Psoas muscle (tissue), 8 donors: ENCODE results near the gene KRT6C. TPM values are rescaled to one million over a fixed set of nuclear protein-coding genes. Genes with fewer than 3 reads are reported as not detected.

ENCODE experiments used
- ATAC-seq, 4 donors: fragments of 200-7000 bp; cut with Tn5 transposase; one replicate each; pipeline ENCODE4 v1.9.1; 2020; ENCODE audit warnings: moderate library complexity in 3 of 4, mild to moderate bottlenecking in 2 of 4
- DNase-seq, 2 donors: peaks; one replicate each; pipeline ENCODE4 v3.0.0-alpha.2; 2020
- H3K27ac ChIP-seq: fragments of 200-600 bp; one replicate; pipeline ENCODE4 v1.8.0; 2022
- H3K27me3 ChIP-seq, 3 donors: fragments of 200-600 bp in 1 of 3; one replicate each; pipeline versions ENCODE4 v1.6.1 to v1.8.0; 2013 to 2022; ENCODE audit warnings: low read length in 2 of 3, mild to moderate bottlenecking in 2 of 3, moderate library complexity in 1 of 3; ENCODE audit not compliant: insufficient read depth in 3 of 3
- H3K36me3 ChIP-seq, 2 donors: fragments of 200-600 bp in 1 of 2; one replicate each; pipeline versions ENCODE4 v1.6.1 to v1.8.0; 2013 to 2022; ENCODE audit warnings: low read depth in 1 of 2, mild to moderate bottlenecking in 1 of 2, moderate library complexity in 1 of 2; ENCODE audit not compliant: insufficient read depth in 1 of 2
- H3K4me1 ChIP-seq: fragments of 200-600 bp; one replicate; pipeline ENCODE4 v1.8.0; 2022
- H3K4me3 ChIP-seq: fragments of 200-600 bp; one replicate; pipeline ENCODE4 v1.8.0; 2022; ENCODE audit warnings: mild to moderate bottlenecking
- H3K9me3 ChIP-seq: fragments of 200-600 bp; one replicate; pipeline ENCODE4 v1.8.0; 2022
- WGBS, 3 donors: extraction: QIAGEN DNeasy Blood & Tissue Kit; methylation state at CpG; one replicate each; pipeline versions ENCODE4 v1.1.6 to v1.1.7; 2013; 5-methylcytosine and 5-hydroxymethylcytosine counted together
- intact Hi-C, 2 donors: fragments of 100-400 bp; cut with DNase I; formaldehyde crosslinking; loops; one replicate each; pipeline versions ENCODE4 v1.11.0 to v1.14.2; 2022
- polyA plus RNA-seq, 3 donors: library from polyadenylated mRNA; stranded (reverse); fragments of 200-250 nt; gene quantifications; one replicate each; pipeline ENCODE4 v1.2.3, GENCODE V29; 2013
- total RNA-seq, 4 donors: library from RNA; stranded (reverse); fragmentation: NEBNext Ultra II Directional in 2 of 4; extraction: Animal tissue kit (Norgen Biotek cat#: 25700) in 2 of 4; gene quantifications; one replicate each; pipeline versions ENCODE4 v1.2.1 to v1.2.4, GENCODE V29; 2021 to 2023
- TF ChIP-seq, protein P1 (sequence below): fragments of 200-600 bp; IDR thresholded peaks from one replicate; pipeline ENCODE4 v1.8.0; 2022; ENCODE audit warnings: antibody characterized with exemption
- donor health status: healthy with polysubstance abuse.
- donor health status: DM: no; HTN: no; CAD: no; lungs with moderate emphysema.
- donor health status: Bipolar disorder and iron deficiency.
- donor health status: healthy.
- donor health status: DM: yes; HTN: yes; CAD: no.
- donor health status: DM: no; HTN: no; CAD: no.
- donor health status: DM: no; HTN: no; CAD: no.
- donor health status: DM: yes; HTN: yes; CAD: no.

KRT6C gene
- total and polyA plus RNA-seq, 7 donors = 0.04 to 0.24 (median 0.21) TPM; not detected in 4

DNA sequence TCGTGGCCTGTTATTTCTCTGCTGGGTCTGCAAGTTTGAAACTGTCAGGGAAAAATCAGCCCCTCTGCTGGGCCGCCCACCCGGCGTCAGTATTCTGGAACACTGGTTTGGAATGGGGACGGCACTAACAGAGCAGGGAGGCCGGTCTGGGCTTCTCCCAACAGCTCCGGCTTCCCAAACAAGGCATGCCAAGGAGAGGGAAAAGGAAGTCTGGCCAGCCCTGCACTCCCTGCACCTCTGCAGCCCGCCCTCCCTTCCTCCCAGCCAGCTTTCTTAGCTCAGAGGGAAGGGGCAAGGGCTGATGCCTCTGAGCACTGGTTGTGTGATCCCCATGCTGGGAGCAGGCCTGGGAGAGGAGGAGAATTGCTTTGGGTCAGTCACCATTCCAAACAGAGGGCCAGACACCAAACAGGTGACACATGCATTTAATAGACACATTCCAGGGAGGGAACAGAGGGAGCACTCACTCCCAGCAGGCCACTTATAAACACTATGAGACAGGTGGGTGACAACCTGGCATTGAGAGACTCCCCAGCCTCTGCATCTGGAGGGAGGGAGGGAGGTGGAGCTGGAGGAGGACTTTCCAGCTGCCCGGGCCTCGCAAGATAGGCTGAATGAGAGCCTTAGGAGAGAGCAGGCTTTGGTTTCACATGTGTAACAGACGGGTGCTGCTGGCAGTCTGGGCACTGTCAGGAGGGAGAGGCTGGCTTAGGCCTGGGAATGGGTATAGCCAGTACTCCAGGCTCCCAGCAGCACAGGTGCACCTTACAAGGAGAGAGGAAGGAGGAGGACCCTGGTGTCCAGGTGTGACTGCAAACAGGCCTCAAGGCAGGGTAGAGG lies 49.7 kb downstream of the KRT6C start:
- TF ChIP-seq, protein P1, sequence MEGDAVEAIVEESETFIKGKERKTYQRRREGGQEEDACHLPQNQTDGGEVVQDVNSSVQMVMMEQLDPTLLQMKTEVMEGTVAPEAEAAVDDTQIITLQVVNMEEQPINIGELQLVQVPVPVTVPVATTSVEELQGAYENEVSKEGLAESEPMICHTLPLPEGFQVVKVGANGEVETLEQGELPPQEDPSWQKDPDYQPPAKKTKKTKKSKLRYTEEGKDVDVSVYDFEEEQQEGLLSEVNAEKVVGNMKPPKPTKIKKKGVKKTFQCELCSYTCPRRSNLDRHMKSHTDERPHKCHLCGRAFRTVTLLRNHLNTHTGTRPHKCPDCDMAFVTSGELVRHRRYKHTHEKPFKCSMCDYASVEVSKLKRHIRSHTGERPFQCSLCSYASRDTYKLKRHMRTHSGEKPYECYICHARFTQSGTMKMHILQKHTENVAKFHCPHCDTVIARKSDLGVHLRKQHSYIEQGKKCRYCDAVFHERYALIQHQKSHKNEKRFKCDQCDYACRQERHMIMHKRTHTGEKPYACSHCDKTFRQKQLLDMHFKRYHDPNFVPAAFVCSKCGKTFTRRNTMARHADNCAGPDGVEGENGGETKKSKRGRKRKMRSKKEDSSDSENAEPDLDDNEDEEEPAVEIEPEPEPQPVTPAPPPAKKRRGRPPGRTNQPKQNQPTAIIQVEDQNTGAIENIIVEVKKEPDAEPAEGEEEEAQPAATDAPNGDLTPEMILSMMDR = no peak
- intact Hi-C loops = no loop called here
- no peaks in the 10 kb centered on the region for H3K9me3 ChIP-seq
- 47 to 59% (median 48%) methylated on average over 11 of the region's 11 CpGs for WGBS, 3 donors
- H3K4me1 ChIP-seq = no peaks in the 10 kb centered on the region
- no peak overlapping the region for H3K27ac ChIP-seq
- no peaks in the 10 kb centered on the region for H3K36me3 ChIP-seq
- H3K4me3 ChIP-seq = no peak overlapping the region
- peaks cover 0 to 14% (median 0%) of the 10 kb centered on the region in 3 donors for H3K27me3 ChIP-seq
- ATAC-seq (no peak), DNase-seq (no peak)

DNA sequence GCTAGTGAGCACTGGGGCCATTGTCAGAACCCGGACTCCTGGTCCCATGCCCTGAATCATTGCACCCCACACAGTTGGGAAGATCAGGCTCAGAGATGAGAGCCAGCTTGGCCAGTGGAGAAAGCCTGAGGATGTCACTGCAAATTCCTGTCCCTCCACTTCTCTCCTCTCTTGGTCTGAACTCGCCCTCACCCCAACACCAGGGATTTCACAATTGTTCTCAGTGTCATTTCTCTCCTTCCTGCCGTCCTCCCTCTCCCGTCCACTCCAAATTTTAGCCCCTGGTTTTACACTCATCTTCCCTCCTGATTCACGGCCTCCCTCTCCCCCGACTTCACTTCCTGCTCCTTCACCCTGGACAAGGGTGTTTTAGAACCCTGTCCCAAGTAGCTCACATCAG lies 50.6 kb downstream of the KRT6C start:
- TF ChIP-seq, protein P1 = no peak
- H3K36me3 ChIP-seq = no peaks in the 10 kb centered on the region
- 73 to 78% (median 77%) methylated on average over 6 of the region's 6 CpGs for WGBS, 3 donors
- no peak for DNase-seq
- no peaks in the 10 kb centered on the region for H3K4me1 ChIP-seq
- H3K27ac ChIP-seq = no peak overlapping the region
- intact Hi-C loops = no loop called here
- no peak for ATAC-seq
- no peaks in the 10 kb centered on the region for H3K9me3 ChIP-seq
- peaks cover 0 to 14% (median 0%) of the 10 kb centered on the region in 3 donors for H3K27me3 ChIP-seq
- H3K4me3 ChIP-seq = no peak overlapping the region

DNA sequence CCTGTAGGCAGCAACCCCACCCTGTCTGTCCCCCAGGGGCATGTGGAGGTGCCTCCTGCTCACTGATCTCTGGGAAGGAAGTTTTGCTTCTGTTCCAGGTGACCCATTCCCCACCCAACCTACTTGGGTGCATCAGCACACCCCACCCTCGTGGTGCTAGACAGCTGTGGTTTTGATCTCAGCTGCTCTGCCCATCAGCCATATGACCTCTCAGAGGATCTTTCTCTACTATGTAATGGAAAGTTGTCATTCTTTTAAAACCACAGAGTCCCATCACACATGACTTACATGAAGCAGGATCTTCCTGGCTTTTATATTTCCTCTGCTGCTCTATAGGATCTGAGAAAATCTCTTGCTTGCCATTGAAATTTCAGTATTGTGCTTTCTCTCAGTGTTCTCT lies 53.9 kb downstream of the KRT6C start:
- peaks cover 0 to 14% (median 3%) of the 10 kb centered on the region in 3 donors for H3K27me3 ChIP-seq

DNA sequence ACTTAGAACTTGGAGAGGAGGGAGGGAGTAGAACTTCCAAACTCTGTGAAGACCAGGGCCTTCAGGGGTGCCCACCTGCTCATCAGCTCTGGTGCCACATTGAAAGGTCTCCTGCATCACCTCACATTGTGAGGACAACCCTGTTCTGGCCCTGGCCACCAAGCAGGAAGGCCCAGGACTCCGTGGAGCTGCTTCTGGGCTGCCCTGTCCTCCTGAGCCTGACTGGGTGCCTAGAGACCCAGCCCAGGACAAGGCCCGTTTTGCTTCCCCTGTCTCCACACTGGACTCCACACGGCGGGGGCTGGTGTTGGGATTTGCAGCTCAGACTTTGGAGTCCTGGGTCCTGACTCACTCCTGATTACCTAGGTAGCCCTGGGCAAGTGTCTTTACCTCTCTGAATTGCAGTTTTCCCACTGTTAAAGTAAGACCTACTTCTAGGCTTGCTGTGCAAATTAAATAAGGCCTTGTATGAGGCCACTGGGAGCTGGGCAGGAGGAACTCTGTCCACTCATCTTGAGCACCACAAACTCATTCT lies 55.0 kb downstream of the KRT6C start:
- Histone ChIP-seq H3K27me3 (peaks cover 0 to 14% (median 3%) of the 10 kb centered on the region in 3 donors), H3K4me1 (no peaks in the 10 kb centered on the region), H3K9me3 (no peaks in the 10 kb centered on the region), H3K27ac (no peak overlapping the region), H3K4me3 (no peak overlapping the region), H3K36me3 (no peaks in the 10 kb centered on the region)
- intact Hi-C loops = no loop called here
- no peak for ATAC-seq
- no peak for DNase-seq
- 82 to 85% (median 84%) methylated on average over 4 of the region's 4 CpGs for WGBS, 3 donors
- TF ChIP-seq, protein P1 = no peak

More for the DNA sequence above, 53.9 kb downstream of the KRT6C start:
- H3K4me3 ChIP-seq = no peak overlapping the region
- DNase-seq (no peak), ATAC-seq (no peak)
- 26 to 65% (median 42%) methylated on average over 1 of the region's 1 CpG for WGBS, 3 donors
- H3K27ac ChIP-seq = no peak overlapping the region
- intact Hi-C loops = no loop called here
- no peaks in the 10 kb centered on the region for H3K4me1 ChIP-seq
- no peaks in the 10 kb centered on the region for H3K9me3 ChIP-seq
- H3K36me3 ChIP-seq = no peaks in the 10 kb centered on the region
- TF ChIP-seq, protein P1 = no peak

Other genes starting within 250 kb of the KRT6C start
- gene KRT7, start 240.6 kb downstream of the KRT6C start, total RNA-seq = 1 to 10 TPM in 3 of 4 donors, under 1 TPM in 1; 0.39 to 3.9 (median 1.9) TPM
- gene KRT7, start 240.6 kb downstream of the KRT6C start, polyA plus RNA-seq = 1 to 10 TPM in 2 of 3 donors, under 1 TPM in 1; 0.56 to 2.2 (median 1.6) TPM
- under 1 TPM in 1 of 4 donors, not detected in 3; 0.77 TPM for gene KRT86, start 199.2 kb downstream of the KRT6C start, total RNA-seq
- under 1 TPM in 2 of 3 donors, not detected in 1; 0.01 to 0.05 TPM for gene KRT86, start 199.2 kb downstream of the KRT6C start, polyA plus RNA-seq
- not detected for gene KRT81, start 182.3 kb downstream of the KRT6C start, total RNA-seq
- gene KRT81, start 182.3 kb downstream of the KRT6C start, polyA plus RNA-seq = under 1 TPM in 2 of 3 donors, not detected in 1; 0.03 to 0.14 TPM
- not detected for gene KRT83, start 152.4 kb downstream of the KRT6C start, total RNA-seq
- not detected for gene KRT83, start 152.4 kb downstream of the KRT6C start, polyA plus RNA-seq
- gene KRT85, start 106.3 kb downstream of the KRT6C start, total RNA-seq = not detected
- not detected for gene KRT85, start 106.3 kb downstream of the KRT6C start, polyA plus RNA-seq
- not detected for gene KRT84, start 88.2 kb downstream of the KRT6C start, total RNA-seq
- not detected for gene KRT84, start 88.2 kb downstream of the KRT6C start, polyA plus RNA-seq
- not detected for gene KRT82, start 67.5 kb downstream of the KRT6C start, total RNA-seq
- not detected for gene KRT82, start 67.5 kb downstream of the KRT6C start, polyA plus RNA-seq
- not detected for gene KRT75, start 39.4 kb downstream of the KRT6C start, total RNA-seq
- not detected for gene KRT75, start 39.4 kb downstream of the KRT6C start, polyA plus RNA-seq
- gene KRT6B, start 21.7 kb downstream of the KRT6C start, total RNA-seq = under 1 TPM in 2 of 4 donors, not detected in 2; 0.26 to 0.32 TPM
- under 1 TPM in 2 of 3 donors, not detected in 1; 0.04 TPM for gene KRT6B, start 21.7 kb downstream of the KRT6C start, polyA plus RNA-seq
- 1 to 10 TPM in 2 of 4 donors, under 1 TPM in 1, not detected in 1; 0.53 to 1.4 (median 1.2) TPM for gene KRT6A, start 19.5 kb upstream of the KRT6C start, total RNA-seq
- gene KRT6A, start 19.5 kb upstream of the KRT6C start, polyA plus RNA-seq = under 1 TPM; 0.13 to 0.51 (median 0.35) TPM
- gene KRT5, start 46.6 kb upstream of the KRT6C start, total RNA-seq = 1 to 10 TPM in 1 of 4 donors, under 1 TPM in 2, not detected in 1; 0.61 to 1.4 (median 0.85) TPM
- gene KRT5, start 46.6 kb upstream of the KRT6C start, polyA plus RNA-seq = under 1 TPM; 0.21 to 0.86 (median 0.48) TPM
- gene KRT71, start 79.3 kb upstream of the KRT6C start, total RNA-seq = not detected
- gene KRT71, start 79.3 kb upstream of the KRT6C start, polyA plus RNA-seq = not detected
- not detected for gene KRT74, start 100.0 kb upstream of the KRT6C start, total RNA-seq
- gene KRT74, start 100.0 kb upstream of the KRT6C start, polyA plus RNA-seq = not detected
- not detected for gene KRT72, start 127.7 kb upstream of the KRT6C start, total RNA-seq
- gene KRT72, start 127.7 kb upstream of the KRT6C start, polyA plus RNA-seq = not detected
- gene KRT73, start 144.8 kb upstream of the KRT6C start, total RNA-seq = not detected
- not detected for gene KRT73, start 144.8 kb upstream of the KRT6C start, polyA plus RNA-seq
- gene KRT2, start 178.4 kb upstream of the KRT6C start, total RNA-seq = not detected
- not detected for gene KRT2, start 178.4 kb upstream of the KRT6C start, polyA plus RNA-seq
- gene KRT1, start 206.6 kb upstream of the KRT6C start, total RNA-seq = 1 to 10 TPM in 1 of 4 donors, under 1 TPM in 2, not detected in 1; 0.16 to 1.1 (median 0.25) TPM
- under 1 TPM in 1 of 3 donors, not detected in 2; 0.13 TPM for gene KRT1, start 206.6 kb upstream of the KRT6C start, polyA plus RNA-seq
- gene KRT77, start 229.7 kb upstream of the KRT6C start, total RNA-seq = not detected
- under 1 TPM in 2 of 3 donors, not detected in 1; 0.01 to 0.04 TPM for gene KRT77, start 229.7 kb upstream of the KRT6C start, polyA plus RNA-seq